A549 (cell line): Measurements from ENCODE around the gene COX19. TPM values are rescaled to one million over a fixed set of nuclear protein-coding genes. Genes with fewer than 3 reads are reported as not detected.

ENCODE experiments used
- ATAC-seq, 2 experiments: fragments of 200-7000 bp in 1 of 2; fragments of >200 bp in 1 of 2; cut with Nextera tagmentation in 1 of 2; cut with Tn5 transposase in 1 of 2; 3 replicates each; pipeline versions ENCODE4 v1.8.0 to v1.9.1; 2018 to 2020; ENCODE audit warnings: mild to moderate bottlenecking in 1 of 2, moderate library complexity in 1 of 2
- CTCF ChIA-PET: fragments of 300-600 bp; sonication (Branson Sonifier 250); formaldehyde crosslinking; extraction: SDS; loops from one replicate; lab custom pipeline; 2021; ENCODE audit warnings: antibody characterized with exemption, inconsistent platforms; lab: Yijun Ruan, JAX
- POLR2A ChIA-PET: fragments of 350-600 bp; formaldehyde crosslinking; extraction: SDS; loops from one replicate; lab custom pipeline; 2021; ENCODE audit warnings: antibody characterized with exemption, inconsistent platforms; lab: Yijun Ruan, JAX
- DNase-seq, 2 experiments: peaks; one replicate each; pipeline versions ENCODE4 v3.0.0 to v3.0.0-alpha.2; 2011 to 2016; ENCODE audit warnings: low read depth in 1 of 2, low spot score in 1 of 2
- FAIRE-seq: peaks from 2 replicates; lab custom pipeline; 2011; peaks lifted over from hg19 to GRCh38; lab: Jason Lieb, UNC
- H3K27ac ChIP-seq, 2 experiments: fragments of >200 bp; sonication (Bioruptor Twin); formaldehyde crosslinking; 3 replicates each; pipeline ENCODE4 v1.5.1; 2016 to 2017
- H3K4me1 ChIP-seq: fragments of >200 bp; sonication (Bioruptor Twin); formaldehyde crosslinking; 3 replicates; pipeline ENCODE4 v1.6.1; 2016
- H3K4me2 ChIP-seq: fragments of >200 bp; sonication (Bioruptor Twin); formaldehyde crosslinking; 3 replicates; pipeline ENCODE4 v1.6.1; 2016
- H3K4me3 ChIP-seq: fragments of >200 bp; sonication (Bioruptor Twin); formaldehyde crosslinking; 3 replicates; pipeline ENCODE4 v1.5.1; 2016
- H3K9me3 ChIP-seq: fragments of >200 bp; sonication (Bioruptor Twin); formaldehyde crosslinking; 3 replicates; pipeline ENCODE4 v1.6.1; 2016
- BHLHE40 ChIP-seq: IDR thresholded peaks from 2 replicates; pipeline ENCODE4 v1.6.1; 2012; ENCODE audit warnings: low read depth, low read length, inconsistent platforms
- CBX8 ChIP-seq: fragments of 200-600 bp; sonication (generic); IDR thresholded peaks from 2 replicates; pipeline ENCODE4 v1.6.1; 2016
- E2F6 ChIP-seq: IDR thresholded peaks from 2 replicates; pipeline ENCODE4 v1.6.1; 2012; ENCODE audit warnings: low read depth, borderline replicate concordance
- EHMT2 ChIP-seq: fragments of 200-600 bp; sonication (generic); IDR thresholded peaks from 2 replicates; pipeline ENCODE4 v1.6.1; 2016; ENCODE audit warnings: antibody characterized with exemption, low read depth, mild to moderate bottlenecking, moderate library complexity
- ELK1 ChIP-seq: fragments of 150-350 bp; IDR thresholded peaks from 2 replicates; pipeline ENCODE4 v1.6.1; 2014; ENCODE audit warnings: low read depth, mild to moderate bottlenecking, low read length
- EP300 ChIP-seq, 2 experiments: fragments of >200 bp; sonication (Bioruptor Twin); formaldehyde crosslinking; IDR thresholded peaks; 2 replicates in 1 of 2; 3 replicates in 1 of 2; pipeline ENCODE4 v1.6.1; 2016 to 2017
- HOXA7 ChIP-seq: fragments of 250-450 bp; sonication (Bioruptor Pico); IDR thresholded peaks from 2 replicates; pipeline ENCODE4 v1.5.0; 2020; ENCODE audit warnings: mild to moderate bottlenecking, moderate library complexity
- KDM1A ChIP-seq: fragments of 200-600 bp; sonication (generic); IDR thresholded peaks from 2 replicates; pipeline ENCODE4 v1.6.1; 2016; ENCODE audit warnings: low read depth, mild to moderate bottlenecking
- KDM5A ChIP-seq: fragments of 200-600 bp; sonication (generic); IDR thresholded peaks from 2 replicates; pipeline ENCODE4 v1.6.1; 2016; ENCODE audit warnings: antibody characterized with exemption, mild to moderate bottlenecking
- MAZ ChIP-seq: fragments of 150-350 bp; IDR thresholded peaks from 2 replicates; pipeline ENCODE4 v1.6.1; 2014; ENCODE audit warnings: antibody characterized with exemption, low read depth, low read length, borderline replicate concordance
- MYC ChIP-seq: IDR thresholded peaks from 2 replicates; pipeline ENCODE4 v1.6.1; 2012; ENCODE audit warnings: mild to moderate bottlenecking, inconsistent platforms, low read length, improper control_type of control experiment, borderline replicate concordance
- NR3C1 ChIP-seq: fragments of >200 bp; sonication (Bioruptor Twin); formaldehyde crosslinking; IDR thresholded peaks from 3 replicates; pipeline ENCODE4 v1.6.1; 2017
- POLR2AphosphoS2 ChIP-seq: conservative IDR thresholded peaks from 2 replicates; pipeline ENCODE4 v1.6.1; 2012; ENCODE audit warnings: low read length, improper control_type of control experiment, inconsistent platforms
- RARB ChIP-seq: fragments of 250-450 bp; sonication (Bioruptor Pico); IDR thresholded peaks from 2 replicates; pipeline ENCODE4 v1.8.0; 2021; ENCODE audit warnings: mild to moderate bottlenecking, moderate library complexity
- RCOR1 ChIP-seq: fragments of 150-350 bp; IDR thresholded peaks from 2 replicates; pipeline ENCODE4 v1.6.1; 2014; ENCODE audit warnings: antibody characterized with exemption, low read length, low read depth
- TFCP2L1 ChIP-seq: fragments of 250-450 bp; sonication (Bioruptor Pico); IDR thresholded peaks from 2 replicates; pipeline ENCODE4 v1.5.0; 2021; ENCODE audit warnings: mild to moderate bottlenecking
- TP53 ChIP-seq: fragments of 250-450 bp; sonication (Bioruptor Pico); IDR thresholded peaks from 2 replicates; pipeline ENCODE4 v1.5.0; 2021; ENCODE audit warnings: mild to moderate bottlenecking, moderate library complexity
- ZC3H11A ChIP-seq: fragments of 450-650 bp; IDR thresholded peaks from 2 replicates; pipeline ENCODE4 v1.6.1; 2014; ENCODE audit warnings: antibody characterized with exemption, mild to moderate bottlenecking
- ZFP36 ChIP-seq: fragments of 450-650 bp; IDR thresholded peaks from 2 replicates; pipeline ENCODE4 v1.6.1; 2014; ENCODE audit warnings: borderline replicate concordance; ENCODE audit not compliant: partially characterized antibody
- ZNF302 ChIP-seq: fragments of 250-450 bp; sonication (Bioruptor Pico); IDR thresholded peaks from 2 replicates; pipeline ENCODE4 v1.9.0; 2021; ENCODE audit warnings: inconsistent platforms, mild to moderate bottlenecking, moderate library complexity
- ZSCAN20 ChIP-seq: fragments of 250-450 bp; sonication (Bioruptor Pico); IDR thresholded peaks from 2 replicates; pipeline ENCODE4 v1.8.0; 2022; ENCODE audit warnings: mild to moderate bottlenecking, moderate library complexity
- WGBS: methylation state at CpG from one replicate; pipeline ENCODE4 v1.1.6; 2017; ENCODE audit errors: missing lambda C conversion rate; 5-methylcytosine and 5-hydroxymethylcytosine counted together
- polyA plus RNA-seq, 4 experiments: library from polyadenylated mRNA; depleted of rRNA in 3 of 4; stranded (reverse); fragments of >200 nt; fragmentation: RNase III in 1 of 4; extraction: RNeasy Plus Mini Kit Qiagen cat#74134 plus additional on column Dnase treatment in 1 of 4; gene quantifications; 2 replicates in 3 of 4; 3 replicates in 1 of 4; pipeline ENCODE4 v1.2.3, GENCODE V29; 2011 to 2017
- TF ChIP-seq, protein P1 (sequence below): IDR thresholded peaks from 2 replicates; pipeline ENCODE4 v1.6.1; 2012
- TF ChIP-seq, protein P2 (sequence below): fragments of 250-450 bp; sonication (Bioruptor Pico); IDR thresholded peaks from 2 replicates; pipeline ENCODE4 v1.5.0; 2020; ENCODE audit warnings: low read depth, mild to moderate bottlenecking, moderate library complexity

COX19 gene
- polyA plus RNA-seq, 2 of the 4 experiments (the other 2 are of a cell fraction) = 6.2 to 7.6 TPM

GRCh38 chr7:981793-982510, 6.6 kb upstream of the COX19 start:
- POLR2A ChIA-PET = no interaction called here
- H3K9me3 ChIP-seq = no peaks in the 10 kb centered on the region
- H3K27ac ChIP-seq = no peak overlapping the region
- no peak overlapping the region for H3K4me2 ChIP-seq
- no peak for ATAC-seq
- peaks cover 20% of the 10 kb centered on the region for H3K4me1 ChIP-seq
- no peak overlapping the region for H3K4me3 ChIP-seq
- CTCF ChIA-PET = interaction anchor here (1.0 to 3.0 kb wide), 6 partner anchors 11 to 194 kb away, joined by 3 to 38 read pairs (median 4); no protein-coding TSS in a partner anchor
- DNase-seq = no peak
- 87% methylated on average over 10 of the region's 19 CpGs for WGBS
- TF ChIP-seq HOXA7 (CRISPR knock-in tag) = no peak
- TF ChIP-seq BHLHE40 = no peak
- no peak for TF ChIP-seq ZNF302 (CRISPR knock-in tag)
- no peak for TF ChIP-seq ZFP36
- TF ChIP-seq NR3C1 = no peak
- no peak for TF ChIP-seq CBX8
- TF ChIP-seq MAZ = no peak
- TF ChIP-seq, protein P1, sequence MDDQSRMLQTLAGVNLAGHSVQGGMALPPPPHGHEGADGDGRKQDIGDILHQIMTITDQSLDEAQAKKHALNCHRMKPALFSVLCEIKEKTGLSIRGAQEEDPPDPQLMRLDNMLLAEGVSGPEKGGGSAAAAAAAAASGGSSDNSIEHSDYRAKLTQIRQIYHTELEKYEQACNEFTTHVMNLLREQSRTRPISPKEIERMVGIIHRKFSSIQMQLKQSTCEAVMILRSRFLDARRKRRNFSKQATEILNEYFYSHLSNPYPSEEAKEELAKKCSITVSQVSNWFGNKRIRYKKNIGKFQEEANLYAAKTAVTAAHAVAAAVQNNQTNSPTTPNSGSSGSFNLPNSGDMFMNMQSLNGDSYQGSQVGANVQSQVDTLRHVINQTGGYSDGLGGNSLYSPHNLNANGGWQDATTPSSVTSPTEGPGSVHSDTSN = no peak
- no peak for TF ChIP-seq RARB
- TF ChIP-seq POLR2AphosphoS2 = no peak
- TF ChIP-seq TP53 (CRISPR knock-in tag) = no peak
- TF ChIP-seq EP300 (IDR thresholded peaks at IDR 0.05) = no peak
- TF ChIP-seq, protein P2, sequence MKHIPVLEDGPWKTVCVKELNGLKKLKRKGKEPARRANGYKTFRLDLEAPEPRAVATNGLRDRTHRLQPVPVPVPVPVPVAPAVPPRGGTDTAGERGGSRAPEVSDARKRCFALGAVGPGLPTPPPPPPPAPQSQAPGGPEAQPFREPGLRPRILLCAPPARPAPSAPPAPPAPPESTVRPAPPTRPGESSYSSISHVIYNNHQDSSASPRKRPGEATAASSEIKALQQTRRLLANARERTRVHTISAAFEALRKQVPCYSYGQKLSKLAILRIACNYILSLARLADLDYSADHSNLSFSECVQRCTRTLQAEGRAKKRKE (CRISPR knock-in tag) = no peak
- no peak for TF ChIP-seq EHMT2
- no peak for TF ChIP-seq KDM1A
- TF ChIP-seq, all 56 proteins: peak for 0
- no peak for FAIRE-seq

DNA sequence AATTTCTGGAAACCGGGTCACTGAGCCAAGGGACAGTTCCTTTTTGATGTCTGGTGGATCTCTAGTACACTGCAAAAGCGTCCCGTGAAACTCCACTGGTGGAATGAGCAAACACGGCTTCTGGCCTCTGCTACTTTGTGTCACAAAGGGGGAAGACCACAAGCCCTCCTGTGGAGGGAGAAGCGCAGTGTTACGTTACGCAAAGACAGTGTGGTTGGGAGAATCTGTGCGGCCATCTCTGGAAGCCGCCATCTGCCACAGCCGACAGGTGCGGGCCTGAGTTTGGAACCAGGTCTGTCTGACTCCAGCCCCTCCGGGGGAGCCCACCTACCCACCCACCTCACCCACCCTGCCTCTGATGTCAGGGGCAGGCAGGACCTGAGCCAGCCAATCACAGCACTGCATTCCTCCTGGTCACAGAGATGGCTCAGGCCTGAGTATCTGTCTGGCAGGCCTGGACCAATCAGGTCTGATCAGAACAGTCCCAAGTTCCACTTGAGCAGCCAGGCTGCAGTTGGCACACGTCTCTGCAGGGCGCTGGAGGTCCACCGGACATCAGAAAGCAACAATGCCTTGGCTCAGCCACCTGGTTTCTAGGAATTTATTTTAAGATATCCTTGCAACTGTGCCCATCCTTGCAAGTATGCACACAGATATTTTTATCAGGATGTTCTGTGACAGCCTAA, 4.7 kb upstream of the COX19 start:
- Histone ChIP-seq H3K9me3 (no peaks in the 10 kb centered on the region), H3K27ac (no peak overlapping the region), H3K4me2 (no peak overlapping the region), H3K4me1 (peaks cover 11% of the 10 kb centered on the region), H3K4me3 (no peak overlapping the region)
- ATAC-seq (peak in 1 of 2 experiments; percentile 21; a peak in 2 of 6 replicates), FAIRE-seq (no peak), DNase-seq (peak in 1 of 2 experiments; percentile 44)
- ChIA-PET CTCF (interaction anchor here (3.0 to 8.7 kb wide), 2 partner anchors 13 to 14 kb away, joined by 38 to 108 read pairs; no protein-coding TSS in a partner anchor), POLR2A (no interaction called here)
- 87% methylated on average over 15 of the region's 15 CpGs for WGBS
- TF ChIP-seq EHMT2 (no peak), ELK1 (no peak), NR3C1 (no peak), ZSCAN20 (CRISPR knock-in tag) (no peak), BHLHE40 (no peak), RCOR1 (no peak), KDM5A (no peak), TFCP2L1 (CRISPR knock-in tag) (no peak), E2F6 (no peak), MYC (no peak), ZC3H11A (no peak)
